IPS-15b (cell line): ENCODE measurements around the gene SPG21.

ENCODE experiments used
- H3K27me3 ChIP-seq: one replicate; pipeline ENCODE4 v1.6.1; 2013; ENCODE audit warnings: low read length; ENCODE audit not compliant: control insufficient read depth, insufficient read depth
- H3K36me3 ChIP-seq: one replicate; pipeline ENCODE4 v1.6.1; 2013; ENCODE audit warnings: low read length; ENCODE audit not compliant: control insufficient read depth, insufficient read depth
- H3K4me1 ChIP-seq: one replicate; pipeline ENCODE4 v1.6.1; 2013; ENCODE audit warnings: mild to moderate bottlenecking, low read length; ENCODE audit not compliant: control insufficient read depth, insufficient read depth
- H3K4me3 ChIP-seq: one replicate; pipeline ENCODE4 v1.5.1; 2013; ENCODE audit warnings: low read depth, low read length
- H3K9ac ChIP-seq: one replicate; pipeline ENCODE4 v1.6.1; 2013; ENCODE audit warnings: low read depth, mild to moderate bottlenecking, low read length
- H3K9me3 ChIP-seq: one replicate; pipeline ENCODE4 v1.6.1; 2013; ENCODE audit warnings: mild to moderate bottlenecking, low read length; ENCODE audit not compliant: control insufficient read depth, insufficient read depth

The SPG21 gene

DNA sequence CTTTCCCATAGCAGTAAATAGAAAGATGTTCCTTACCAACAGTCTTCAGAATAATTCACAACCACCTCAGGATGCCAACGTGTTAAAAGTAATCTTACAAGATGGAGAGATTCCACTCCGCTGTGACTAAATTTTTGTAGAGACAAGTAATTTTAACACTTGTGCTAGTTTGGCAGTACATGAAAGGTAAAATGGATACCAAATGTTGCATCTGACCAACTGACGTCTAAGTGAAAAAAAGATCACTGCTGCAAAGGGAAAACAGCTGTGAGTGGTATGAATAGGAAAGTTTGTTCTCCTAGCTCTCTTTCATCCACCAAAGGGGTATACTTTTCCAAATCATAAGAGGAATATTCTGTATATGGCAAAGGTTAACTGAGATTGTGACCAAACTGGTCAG is 2.6 kb downstream of the SPG21 start:
- H3K4me3 ChIP-seq = no peak overlapping the region
- no peaks in the 10 kb centered on the region for H3K27me3 ChIP-seq
- H3K9ac ChIP-seq = no peak overlapping the region
- no peaks in the 10 kb centered on the region for H3K36me3 ChIP-seq
- H3K4me1 ChIP-seq = peaks cover 2% of the 10 kb centered on the region
- no peaks in the 10 kb centered on the region for H3K9me3 ChIP-seq

DNA sequence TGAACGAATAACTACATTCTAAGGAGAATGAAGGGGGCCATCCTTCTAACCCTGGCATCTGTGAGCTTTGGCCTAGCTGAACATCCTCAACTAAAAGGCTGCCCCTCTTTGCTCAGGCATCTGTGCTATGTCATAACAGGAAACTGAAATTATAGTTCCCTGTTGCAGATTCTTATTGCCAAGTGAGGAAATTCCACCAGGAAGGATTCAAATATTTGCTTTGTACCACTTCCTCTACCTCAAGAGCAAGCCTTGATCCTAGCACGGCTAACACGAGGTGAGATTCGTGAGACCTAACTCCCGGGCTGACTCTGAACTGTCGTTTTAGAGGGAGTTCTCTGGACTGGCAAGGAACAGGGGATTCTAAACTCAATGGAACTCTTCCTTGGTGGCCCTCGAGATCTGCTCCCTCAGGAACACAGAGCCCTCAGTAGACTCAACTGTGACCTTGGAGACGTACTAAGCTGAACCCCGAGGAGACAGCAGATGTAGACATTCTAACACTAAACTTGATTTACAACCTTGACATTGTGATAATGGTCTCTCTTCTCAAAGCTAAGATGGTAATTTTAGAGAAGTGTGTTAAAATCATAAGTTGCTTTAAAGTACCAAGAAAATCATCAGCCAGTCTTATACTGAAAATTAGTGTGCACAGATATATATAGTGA is 4.2 kb downstream of the SPG21 start:
- Histone ChIP-seq H3K4me3 (no peak overlapping the region), H3K9me3 (no peaks in the 10 kb centered on the region), H3K27me3 (no peaks in the 10 kb centered on the region), H3K9ac (no peak overlapping the region), H3K4me1 (peaks cover 2% of the 10 kb centered on the region), H3K36me3 (no peaks in the 10 kb centered on the region)

DNA sequence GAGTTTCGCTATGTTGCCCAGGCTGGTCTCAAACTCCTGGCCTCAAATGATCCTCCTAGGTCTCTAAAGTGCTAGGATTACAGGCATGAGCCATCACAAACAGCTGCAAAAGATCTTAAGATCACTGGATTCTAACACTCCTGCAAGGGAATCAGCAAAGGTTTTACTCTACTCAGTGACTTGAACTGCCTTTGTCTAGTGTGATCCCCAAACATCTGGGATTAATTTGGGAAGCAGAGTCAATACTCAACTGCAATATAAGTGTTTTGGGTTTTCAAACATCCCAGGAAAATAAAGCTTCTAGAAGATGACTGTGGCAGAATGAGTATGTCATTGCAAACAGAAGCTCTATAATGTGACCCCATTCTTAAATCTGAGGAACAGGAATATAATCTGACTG is 7.2 kb downstream of the SPG21 start:
- H3K27me3 ChIP-seq = no peaks in the 10 kb centered on the region
- no peaks in the 10 kb centered on the region for H3K36me3 ChIP-seq
- H3K9ac ChIP-seq = no peak overlapping the region
- H3K9me3 ChIP-seq = no peaks in the 10 kb centered on the region
- no peak overlapping the region for H3K4me3 ChIP-seq
- H3K4me1 ChIP-seq = peaks cover 9% of the 10 kb centered on the region

DNA sequence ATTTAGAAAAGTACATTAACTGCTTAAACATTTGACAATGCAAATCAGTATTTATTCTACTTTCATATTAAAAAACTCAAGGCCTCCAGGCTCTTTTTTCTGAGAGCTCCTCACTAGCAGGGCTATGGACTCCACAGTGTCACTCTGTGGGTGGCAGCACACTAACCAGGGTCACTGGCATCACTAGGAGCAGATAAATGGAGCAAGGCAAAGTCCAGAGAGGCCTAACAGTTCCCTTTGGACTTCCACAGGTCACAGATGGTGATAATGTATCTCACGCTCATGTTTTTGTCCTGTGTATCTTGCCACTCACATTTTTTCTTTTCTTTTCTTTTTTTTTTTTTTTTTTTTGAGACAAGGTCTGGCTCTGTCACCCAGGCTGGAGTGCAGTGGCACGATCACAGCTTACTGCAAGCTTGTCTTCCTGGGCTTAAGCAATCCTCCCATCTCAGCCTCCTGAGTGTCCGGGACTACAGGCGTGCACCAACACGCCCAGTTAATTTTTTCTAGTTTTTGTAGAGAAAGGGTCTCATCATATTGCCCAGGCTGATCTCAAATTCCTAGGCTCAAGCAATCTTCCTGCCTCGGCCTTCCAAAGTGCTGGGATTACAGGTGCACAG is 7.8 kb downstream of the SPG21 start:
- no peak overlapping the region for H3K4me3 ChIP-seq
- no peak overlapping the region for H3K9ac ChIP-seq
- H3K36me3 ChIP-seq = no peaks in the 10 kb centered on the region
- H3K4me1 ChIP-seq = peaks cover 9% of the 10 kb centered on the region
- H3K9me3 ChIP-seq = no peaks in the 10 kb centered on the region
- H3K27me3 ChIP-seq = no peaks in the 10 kb centered on the region

DNA sequence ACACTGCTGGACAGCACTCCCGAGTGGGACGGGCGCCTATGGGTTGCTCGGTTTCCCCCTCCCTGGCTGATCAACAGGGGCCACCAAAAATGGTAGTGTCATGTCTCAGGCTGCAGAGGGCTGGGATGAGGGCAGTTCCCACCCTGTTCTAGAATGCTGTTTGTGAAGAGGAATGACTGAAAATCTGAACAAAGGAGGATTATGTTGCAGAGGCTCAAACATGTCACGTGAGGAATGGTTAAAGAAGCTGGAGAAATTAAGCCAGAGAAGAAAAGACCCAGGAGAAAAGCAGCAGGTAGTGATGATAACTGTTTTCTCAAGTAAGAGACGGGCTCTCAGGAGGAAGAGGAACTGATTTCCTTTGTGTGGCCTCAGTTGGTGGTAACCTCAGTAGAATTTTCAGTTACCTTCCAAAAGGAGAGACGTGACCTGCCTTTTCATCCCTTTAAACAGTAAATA is 10.4 kb downstream of the SPG21 start:
- no peaks in the 10 kb centered on the region for H3K27me3 ChIP-seq
- no peaks in the 10 kb centered on the region for H3K9me3 ChIP-seq
- H3K4me1 ChIP-seq = peaks cover 9% of the 10 kb centered on the region
- H3K9ac ChIP-seq = no peak overlapping the region
- H3K4me3 ChIP-seq = no peak overlapping the region
- no peaks in the 10 kb centered on the region for H3K36me3 ChIP-seq

DNA sequence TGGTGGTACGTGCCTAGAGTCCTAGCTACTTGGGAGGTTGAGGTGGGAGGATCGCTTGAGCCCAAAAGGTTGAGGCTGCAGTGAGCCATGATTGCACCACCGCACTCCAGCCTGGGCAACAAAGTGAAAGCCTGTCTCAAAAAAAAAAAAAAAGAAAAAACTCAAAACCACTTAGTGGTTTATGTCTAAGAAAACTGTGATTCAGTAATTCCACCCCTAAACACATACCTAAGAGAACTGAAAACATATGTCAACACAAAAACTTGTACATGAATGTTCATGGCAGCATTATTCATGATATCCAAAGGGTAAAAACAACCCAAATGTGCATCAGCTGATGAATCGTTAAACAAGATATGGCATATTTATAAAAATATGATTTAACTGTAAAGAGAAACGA is 14.3 kb downstream of the SPG21 start:
- Histone ChIP-seq H3K4me3 (no peak overlapping the region), H3K9ac (no peak overlapping the region), H3K27me3 (no peaks in the 10 kb centered on the region)

DNA sequence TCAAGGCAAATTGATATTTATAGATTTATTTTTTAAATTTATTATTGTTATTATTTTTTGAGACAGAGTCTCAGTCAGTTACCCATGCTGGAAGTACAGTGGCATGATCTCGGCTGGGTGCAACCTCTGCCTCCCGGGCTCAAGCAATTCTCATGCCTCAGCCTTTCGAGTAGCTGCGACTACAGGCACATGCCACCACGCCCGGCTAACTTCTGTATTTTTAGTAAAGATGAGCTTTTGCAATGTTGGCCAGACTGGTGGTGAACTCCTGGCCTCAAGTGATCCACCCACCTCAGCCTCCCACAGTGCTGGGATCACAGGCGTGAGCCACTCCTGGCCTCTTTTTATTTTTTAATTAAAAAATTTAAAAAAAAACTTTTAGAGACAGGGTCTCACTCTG is 19.0 kb downstream of the SPG21 start:
- H3K27me3 ChIP-seq = no peaks in the 10 kb centered on the region
- H3K36me3 ChIP-seq = peaks cover 10% of the 10 kb centered on the region
- no peak overlapping the region for H3K9ac ChIP-seq
- no peaks in the 10 kb centered on the region for H3K4me1 ChIP-seq
- no peak overlapping the region for H3K4me3 ChIP-seq
- H3K9me3 ChIP-seq = no peaks in the 10 kb centered on the region

More for the DNA sequence above, 14.3 kb downstream of the SPG21 start:
- H3K36me3 ChIP-seq = no peaks in the 10 kb centered on the region
- H3K4me1 ChIP-seq = peaks cover 9% of the 10 kb centered on the region
- no peaks in the 10 kb centered on the region for H3K9me3 ChIP-seq

DNA sequence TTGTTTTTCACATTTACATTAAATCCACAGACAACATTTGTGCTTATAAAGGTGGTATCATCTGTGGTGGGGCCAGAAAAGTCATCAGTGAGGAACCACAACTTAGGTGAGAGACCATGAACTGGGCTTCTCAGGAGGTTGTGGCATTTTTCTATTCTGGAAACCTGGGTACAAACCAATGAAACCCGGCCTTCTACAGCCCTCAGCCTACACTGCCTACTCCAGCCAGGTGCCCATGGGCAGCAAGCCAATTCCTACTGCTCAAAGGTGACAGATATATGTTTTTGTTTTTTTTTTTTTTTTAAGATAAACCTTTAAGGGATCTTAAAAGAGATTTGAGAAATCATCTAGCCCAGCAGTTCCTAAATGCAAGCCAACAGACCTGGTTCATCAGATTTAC is 20.3 kb downstream of the SPG21 start:
- H3K4me1 ChIP-seq = no peaks in the 10 kb centered on the region
- H3K4me3 ChIP-seq = no peak overlapping the region
- H3K9ac ChIP-seq = no peak overlapping the region
- no peaks in the 10 kb centered on the region for H3K27me3 ChIP-seq
- H3K9me3 ChIP-seq = no peaks in the 10 kb centered on the region
- H3K36me3 ChIP-seq = peaks cover 10% of the 10 kb centered on the region

DNA sequence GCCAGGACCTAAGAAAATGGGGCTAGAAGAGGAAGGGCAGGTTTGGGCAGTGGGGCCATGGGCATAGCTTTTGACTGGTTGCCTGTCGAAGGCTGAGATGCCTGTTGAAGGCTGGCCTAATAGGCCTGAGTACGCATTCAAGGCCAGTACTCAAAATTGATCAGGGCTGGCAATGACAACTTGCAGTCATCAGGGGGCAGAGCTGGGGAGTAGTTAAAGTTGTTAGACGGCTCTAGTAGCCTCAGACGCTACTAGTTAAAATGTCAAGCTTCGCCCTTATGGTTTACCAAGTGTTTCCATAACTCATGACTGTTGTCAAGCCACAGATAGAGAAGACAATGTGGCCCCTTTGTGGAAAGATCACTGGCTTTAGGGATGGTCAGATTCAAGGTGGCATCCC is 28.7 kb downstream of the SPG21 start:
- Histone ChIP-seq H3K9ac (no peak overlapping the region), H3K4me1 (no peaks in the 10 kb centered on the region), H3K36me3 (peaks cover 12% of the 10 kb centered on the region), H3K9me3 (no peaks in the 10 kb centered on the region), H3K4me3 (no peak overlapping the region), H3K27me3 (no peaks in the 10 kb centered on the region)

DNA sequence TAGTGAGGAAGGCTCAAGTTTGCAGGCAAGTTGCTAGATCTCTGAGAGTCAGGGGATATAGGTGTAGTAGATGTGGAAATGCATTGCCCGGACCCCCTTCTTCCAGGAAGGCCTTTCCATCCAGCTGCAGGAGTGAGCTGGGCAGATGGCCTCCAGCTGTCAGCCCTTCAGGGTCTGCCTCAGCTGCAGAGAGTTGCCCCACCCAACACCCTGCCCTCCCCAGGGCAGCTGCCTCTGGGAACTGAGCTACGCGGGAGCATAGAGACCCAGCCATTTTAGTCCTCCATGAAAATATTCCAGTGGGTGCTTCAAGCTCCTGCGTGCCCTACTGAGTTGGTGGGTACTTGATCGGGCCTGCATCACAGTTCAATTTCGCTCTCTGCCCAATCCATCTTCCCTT is 29.6 kb downstream of the SPG21 start:
- Histone ChIP-seq H3K36me3 (peaks cover 12% of the 10 kb centered on the region), H3K9ac (no peak overlapping the region), H3K4me3 (no peak overlapping the region), H3K27me3 (no peaks in the 10 kb centered on the region), H3K4me1 (no peaks in the 10 kb centered on the region), H3K9me3 (no peaks in the 10 kb centered on the region)

DNA sequence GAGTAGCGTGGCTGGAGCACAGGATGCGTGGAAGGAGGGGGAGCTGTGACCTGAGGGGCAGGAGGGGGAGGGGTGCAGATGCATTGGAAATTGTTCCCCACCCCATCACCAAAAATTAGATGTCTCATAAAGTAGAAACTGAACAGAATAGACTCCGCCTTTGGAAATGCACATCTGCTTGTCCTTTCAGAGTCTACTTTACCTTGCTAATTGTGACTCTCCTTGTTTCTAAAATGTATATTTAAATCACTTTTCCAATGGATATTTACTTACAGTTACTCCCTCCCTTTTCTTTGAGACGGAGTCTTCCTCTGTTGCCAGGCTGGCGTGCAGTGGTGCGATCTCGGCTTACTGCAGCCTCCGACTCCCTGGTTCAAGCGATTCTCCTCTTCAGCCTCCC is 30.6 kb downstream of the SPG21 start:
- no peak overlapping the region for H3K9ac ChIP-seq
- H3K4me3 ChIP-seq = no peak overlapping the region
- peaks cover 12% of the 10 kb centered on the region for H3K36me3 ChIP-seq
- no peaks in the 10 kb centered on the region for H3K9me3 ChIP-seq
- H3K4me1 ChIP-seq = no peaks in the 10 kb centered on the region
- no peaks in the 10 kb centered on the region for H3K27me3 ChIP-seq

DNA sequence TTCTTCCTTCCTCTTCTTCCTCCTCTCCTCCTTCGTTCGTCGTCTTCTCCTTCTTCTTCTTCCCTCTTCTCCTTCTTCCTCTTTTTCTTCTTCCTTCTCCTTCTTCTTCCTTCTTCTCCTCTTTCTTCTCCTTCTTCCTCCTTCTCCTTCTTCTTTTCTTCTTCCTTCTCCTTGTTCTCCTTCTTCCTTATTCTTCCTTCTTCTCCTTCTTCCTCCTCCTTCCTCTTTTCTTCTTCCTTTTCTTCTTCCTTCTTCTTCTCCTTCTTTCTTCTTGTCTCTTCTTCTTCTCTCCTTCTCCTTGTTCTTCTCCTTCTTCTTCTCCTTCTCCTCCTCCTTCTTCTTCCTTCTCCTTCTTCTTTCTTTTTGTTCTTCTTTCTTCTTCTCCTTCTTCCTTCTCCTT is 35.3 kb downstream of the SPG21 start:
- Histone ChIP-seq H3K36me3 (peaks cover 2% of the 10 kb centered on the region), H3K27me3 (no peaks in the 10 kb centered on the region), H3K9me3 (no peaks in the 10 kb centered on the region), H3K4me1 (no peaks in the 10 kb centered on the region), H3K9ac (no peak overlapping the region), H3K4me3 (no peak overlapping the region)
